SU-DHL-6 (cell line): ENCODE measurements around the gene SUPT3H.

Source experiments
- H2AFZ ChIP-seq: fragments of 200-600 bp; sonication (generic); 2 replicates; pipeline ENCODE4 v1.6.1; 2014; ENCODE audit warnings: low read depth, mild to moderate bottlenecking, moderate library complexity, mixed read lengths, antibody characterized with exemption, low read length; ENCODE audit not compliant: severe bottlenecking
- H3F3A ChIP-seq: fragments of 200-600 bp; shearing (Covaris generic); 2 replicates; pipeline ENCODE4 v1.6.0; 2016; ENCODE audit warnings: antibody characterized with exemption, mild to moderate bottlenecking; ENCODE audit not compliant: insufficient read depth
- H3K27ac ChIP-seq: fragments of 200-600 bp; sonication (generic); 2 replicates; pipeline ENCODE4 v1.5.1; 2016; ENCODE audit warnings: low read depth, mild to moderate bottlenecking, low read length, moderate library complexity, mixed read lengths
- H3K27me3 ChIP-seq: fragments of 200-600 bp; sonication (generic), shearing (Covaris generic); 2 replicates; pipeline ENCODE4 v1.6.0; 2014; ENCODE audit warnings: mild to moderate bottlenecking, low read length
- H3K36me3 ChIP-seq: fragments of 200-600 bp; sonication (generic); 2 replicates; pipeline ENCODE4 v1.6.1; 2014; ENCODE audit warnings: mild to moderate bottlenecking, low read length, mixed read lengths
- H3K4me2 ChIP-seq: fragments of 300-600, 200-600 bp; shearing (Covaris generic), sonication (generic); 2 replicates; pipeline ENCODE4 v1.6.0; 2014; ENCODE audit warnings: low read length, low read depth, mild to moderate bottlenecking; ENCODE audit not compliant: poor library complexity, severe bottlenecking
- H3K4me3 ChIP-seq: fragments of 200-600 bp; sonication (generic); 2 replicates; pipeline ENCODE4 v1.5.1; 2014; ENCODE audit warnings: antibody characterized with exemption, low read length, mild to moderate bottlenecking, mixed read lengths; ENCODE audit not compliant: insufficient read depth, poor library complexity, severe bottlenecking
- H3K79me2 ChIP-seq: fragments of 200-600 bp; sonication (generic); 2 replicates; pipeline ENCODE4 v1.6.1; 2014; ENCODE audit warnings: mild to moderate bottlenecking, low read length, moderate library complexity; ENCODE audit not compliant: insufficient read depth
- H3K9ac ChIP-seq: fragments of 200-600 bp; sonication (generic); 2 replicates; pipeline ENCODE4 v1.7.0; 2014; ENCODE audit warnings: mild to moderate bottlenecking, low read length
- H3K9me2 ChIP-seq: fragments of 200-600 bp; sonication (generic); replicated peaks from 2 replicates; pipeline ENCODE4 v1.6.1; 2014; ENCODE audit warnings: low read length; ENCODE audit not compliant: insufficient read depth
- H3K9me3 ChIP-seq: fragments of 200-600 bp; sonication (generic); 2 replicates; pipeline ENCODE4 v1.6.1; 2014; ENCODE audit warnings: low read length, mixed read lengths; ENCODE audit not compliant: insufficient read depth
- H4K20me1 ChIP-seq: fragments of 200-600 bp; sonication (generic); 2 replicates; pipeline ENCODE4 v1.6.1; 2014; ENCODE audit warnings: low read depth, mild to moderate bottlenecking, antibody characterized with exemption, low read length, moderate library complexity, mixed read lengths
- EZH2phosphoT487 ChIP-seq: fragments of 200-600 bp; sonication (generic), shearing (Covaris generic); conservative IDR thresholded peaks from 2 replicates; pipeline ENCODE4 v1.6.1; 2018; ENCODE audit warnings: mild to moderate bottlenecking, antibody characterized with exemption, low read length, moderate library complexity, mixed read lengths
- TF ChIP-seq, protein P1 (sequence below): fragments of 200-600 bp; sonication (generic); IDR thresholded peaks from one replicate; pipeline ENCODE4 v1.5.1; 2017; ENCODE audit warnings: antibody characterized with exemption, mild to moderate bottlenecking, low read length, moderate library complexity; ENCODE audit not compliant: insufficient read depth, poor library complexity, severe bottlenecking

The SUPT3H gene

DNA sequence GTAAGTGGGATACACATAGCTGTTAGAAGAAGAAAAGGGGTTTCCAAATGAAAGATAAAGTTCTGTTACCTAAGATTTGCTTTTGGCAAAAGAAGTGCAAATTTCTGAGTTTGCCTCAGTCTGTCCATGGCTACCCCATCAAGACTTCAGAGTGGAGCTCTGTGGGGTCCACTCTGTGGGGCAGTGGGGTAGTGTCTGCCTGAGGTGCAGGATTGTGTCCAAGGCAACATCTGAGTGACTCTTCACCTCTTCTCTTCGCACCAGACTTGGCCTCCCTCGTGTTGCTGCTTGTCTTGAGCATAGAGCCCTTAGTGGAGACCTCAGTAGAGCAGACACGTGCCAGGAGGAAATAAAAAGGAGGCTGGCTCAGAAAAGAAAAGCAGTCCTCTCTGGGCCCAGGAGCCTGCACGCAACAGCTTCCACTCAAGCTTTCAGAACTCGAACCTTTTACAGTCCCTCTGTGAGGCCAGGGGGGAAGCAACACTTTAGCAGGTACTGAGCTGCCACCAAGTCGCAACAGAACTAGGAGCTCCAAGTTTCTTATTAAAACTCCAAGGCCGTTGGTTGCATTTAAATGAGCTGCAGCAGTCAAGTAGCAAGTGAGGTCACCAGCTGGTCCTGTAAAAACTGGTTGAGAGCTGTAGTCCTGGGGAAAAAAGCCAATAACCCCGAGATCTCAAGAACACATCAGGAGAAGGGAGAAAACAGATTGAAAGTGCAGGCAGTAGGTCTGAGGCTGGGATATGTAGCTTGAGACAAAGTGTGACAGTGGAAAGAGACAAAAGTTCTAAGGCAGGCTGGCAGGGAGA, 576.7 kb downstream of the SUPT3H start:
- Histone ChIP-seq H3K4me3 (no peak overlapping the region), H3K9ac (no peak overlapping the region), H3K79me2 (no peaks in the 10 kb centered on the region), H2AFZ (no peak overlapping the region), H3K4me2 (no peak overlapping the region), H3K9me2 (no peaks in the 10 kb centered on the region), H3F3A (no peaks in the 10 kb centered on the region), H3K27ac (no peak overlapping the region), H3K27me3 (0 out of 2 replicates have a peak, but pooled peaks cover 3% of the 10 kb centered on the region), H3K36me3 (no peaks in the 10 kb centered on the region), H3K9me3 (no peaks in the 10 kb centered on the region), H4K20me1 (no peaks in the 10 kb centered on the region)
- TF ChIP-seq, protein P1, sequence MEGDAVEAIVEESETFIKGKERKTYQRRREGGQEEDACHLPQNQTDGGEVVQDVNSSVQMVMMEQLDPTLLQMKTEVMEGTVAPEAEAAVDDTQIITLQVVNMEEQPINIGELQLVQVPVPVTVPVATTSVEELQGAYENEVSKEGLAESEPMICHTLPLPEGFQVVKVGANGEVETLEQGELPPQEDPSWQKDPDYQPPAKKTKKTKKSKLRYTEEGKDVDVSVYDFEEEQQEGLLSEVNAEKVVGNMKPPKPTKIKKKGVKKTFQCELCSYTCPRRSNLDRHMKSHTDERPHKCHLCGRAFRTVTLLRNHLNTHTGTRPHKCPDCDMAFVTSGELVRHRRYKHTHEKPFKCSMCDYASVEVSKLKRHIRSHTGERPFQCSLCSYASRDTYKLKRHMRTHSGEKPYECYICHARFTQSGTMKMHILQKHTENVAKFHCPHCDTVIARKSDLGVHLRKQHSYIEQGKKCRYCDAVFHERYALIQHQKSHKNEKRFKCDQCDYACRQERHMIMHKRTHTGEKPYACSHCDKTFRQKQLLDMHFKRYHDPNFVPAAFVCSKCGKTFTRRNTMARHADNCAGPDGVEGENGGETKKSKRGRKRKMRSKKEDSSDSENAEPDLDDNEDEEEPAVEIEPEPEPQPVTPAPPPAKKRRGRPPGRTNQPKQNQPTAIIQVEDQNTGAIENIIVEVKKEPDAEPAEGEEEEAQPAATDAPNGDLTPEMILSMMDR: no peak
- TF ChIP-seq EZH2phosphoT487: no peak

DNA sequence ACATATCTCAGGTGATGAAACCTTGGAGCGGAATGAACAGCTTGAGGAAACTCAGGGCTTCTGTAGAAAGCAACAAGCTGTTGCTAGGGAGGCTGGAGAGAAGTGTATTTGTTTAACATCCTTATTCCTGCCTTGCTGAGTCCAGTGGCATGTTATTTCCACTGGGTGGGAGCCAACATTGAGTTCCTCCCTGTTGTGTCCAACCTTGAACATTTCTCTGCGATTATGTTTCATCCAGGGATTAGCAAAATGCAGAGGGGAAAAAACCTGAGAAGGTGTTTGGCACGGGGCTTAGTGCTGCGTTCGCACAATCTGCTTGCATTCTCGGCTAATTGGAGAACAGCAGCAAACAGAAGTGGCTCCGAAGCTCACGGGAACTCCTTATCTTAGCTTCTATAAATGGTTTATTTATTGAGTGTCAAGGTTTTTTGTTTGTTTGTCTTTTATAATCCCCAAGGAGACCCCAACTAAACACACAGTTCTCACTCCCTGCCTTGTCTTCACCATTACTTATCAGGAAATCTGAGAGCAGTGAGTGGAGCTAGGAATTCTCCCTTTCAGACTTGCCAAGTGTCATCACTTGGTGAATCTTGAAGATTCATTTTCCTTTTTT, 577.5 kb downstream of the SUPT3H start:
- Histone ChIP-seq H4K20me1 (no peaks in the 10 kb centered on the region), H3K9me3 (no peaks in the 10 kb centered on the region), H3K79me2 (no peaks in the 10 kb centered on the region), H2AFZ (no peak overlapping the region), H3K9ac (no peak overlapping the region), H3K4me3 (no peak overlapping the region), H3K4me2 (no peak overlapping the region), H3K36me3 (no peaks in the 10 kb centered on the region), H3K27me3 (0 out of 2 replicates have a peak, but pooled peaks cover 3% of the 10 kb centered on the region), H3K9me2 (no peaks in the 10 kb centered on the region), H3K27ac (no peak overlapping the region), H3F3A (no peaks in the 10 kb centered on the region)
- TF ChIP-seq EZH2phosphoT487: no peak

DNA sequence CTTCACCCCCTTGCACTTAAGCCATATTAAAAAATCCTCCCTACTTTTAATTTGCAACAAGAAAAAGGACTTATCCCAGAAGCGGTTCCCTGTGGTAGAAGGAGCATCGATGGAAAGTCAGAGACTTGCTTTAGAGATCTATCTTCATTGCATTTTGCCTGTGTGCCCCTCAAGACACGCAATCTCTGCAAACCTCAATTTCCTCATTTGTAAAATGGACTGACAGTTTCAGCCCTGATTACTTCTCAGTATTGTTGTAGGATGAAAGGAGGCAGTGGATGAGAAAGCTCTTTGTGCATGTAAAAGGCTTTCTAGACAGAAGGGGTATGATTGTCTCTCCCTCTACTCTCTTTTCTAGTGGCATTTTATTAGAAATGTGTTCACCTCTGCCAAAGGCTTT, 580.0 kb downstream of the SUPT3H start:
- Histone ChIP-seq H3K9me2 (no peaks in the 10 kb centered on the region), H3K9ac (no peak overlapping the region), H3K27me3 (0 out of 2 replicates have a peak, but pooled peaks cover 3% of the 10 kb centered on the region), H3K4me2 (no peak overlapping the region), H3F3A (no peaks in the 10 kb centered on the region), H3K27ac (no peak overlapping the region), H3K4me3 (no peak overlapping the region), H3K36me3 (no peaks in the 10 kb centered on the region), H2AFZ (no peak overlapping the region), H3K9me3 (no peaks in the 10 kb centered on the region), H4K20me1 (no peaks in the 10 kb centered on the region), H3K79me2 (no peaks in the 10 kb centered on the region)
- TF ChIP-seq EZH2phosphoT487: no peak
- TF ChIP-seq, protein P1: no peak

DNA sequence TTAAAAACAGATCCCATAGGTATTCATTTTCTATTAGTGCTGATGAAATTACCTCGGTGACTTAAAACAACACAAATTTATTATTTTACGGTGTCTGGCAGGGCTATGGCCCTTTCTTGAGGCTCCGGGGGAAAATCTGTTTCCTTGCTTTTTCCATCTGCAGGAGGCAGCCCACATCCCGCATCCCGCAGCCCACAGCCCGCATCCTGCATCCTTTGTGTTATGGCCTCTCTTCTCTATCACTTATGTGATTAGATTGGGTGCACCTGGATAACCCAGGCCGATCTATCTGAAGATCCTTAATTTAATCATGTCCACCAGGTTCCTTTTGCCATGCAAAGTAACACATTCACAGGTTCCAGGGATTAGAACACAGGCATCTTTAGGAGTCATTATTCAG, 582.4 kb downstream of the SUPT3H start:
- no peaks in the 10 kb centered on the region for H3K9me3 ChIP-seq
- no peak for TF ChIP-seq EZH2phosphoT487
- TF ChIP-seq, protein P1: no peak
- no peak overlapping the region for H3K27ac ChIP-seq
- 0 out of 2 replicates have a peak, but pooled peaks cover 3% of the 10 kb centered on the region for H3K27me3 ChIP-seq
- no peak overlapping the region for H3K4me2 ChIP-seq
- no peaks in the 10 kb centered on the region for H3F3A ChIP-seq
- H3K9me2 ChIP-seq: no peaks in the 10 kb centered on the region
- H3K9ac ChIP-seq: no peak overlapping the region
- H4K20me1 ChIP-seq: no peaks in the 10 kb centered on the region
- no peaks in the 10 kb centered on the region for H3K79me2 ChIP-seq
- H2AFZ ChIP-seq: no peak overlapping the region
- H3K4me3 ChIP-seq: no peak overlapping the region
- H3K36me3 ChIP-seq: no peaks in the 10 kb centered on the region
